Measurements from ENCODE around the gene RAPGEF3.
A peak's percentile ranks its signal among the peaks of the same experiment; 100 is the strongest.

Gene RAPGEF3

DNA sequence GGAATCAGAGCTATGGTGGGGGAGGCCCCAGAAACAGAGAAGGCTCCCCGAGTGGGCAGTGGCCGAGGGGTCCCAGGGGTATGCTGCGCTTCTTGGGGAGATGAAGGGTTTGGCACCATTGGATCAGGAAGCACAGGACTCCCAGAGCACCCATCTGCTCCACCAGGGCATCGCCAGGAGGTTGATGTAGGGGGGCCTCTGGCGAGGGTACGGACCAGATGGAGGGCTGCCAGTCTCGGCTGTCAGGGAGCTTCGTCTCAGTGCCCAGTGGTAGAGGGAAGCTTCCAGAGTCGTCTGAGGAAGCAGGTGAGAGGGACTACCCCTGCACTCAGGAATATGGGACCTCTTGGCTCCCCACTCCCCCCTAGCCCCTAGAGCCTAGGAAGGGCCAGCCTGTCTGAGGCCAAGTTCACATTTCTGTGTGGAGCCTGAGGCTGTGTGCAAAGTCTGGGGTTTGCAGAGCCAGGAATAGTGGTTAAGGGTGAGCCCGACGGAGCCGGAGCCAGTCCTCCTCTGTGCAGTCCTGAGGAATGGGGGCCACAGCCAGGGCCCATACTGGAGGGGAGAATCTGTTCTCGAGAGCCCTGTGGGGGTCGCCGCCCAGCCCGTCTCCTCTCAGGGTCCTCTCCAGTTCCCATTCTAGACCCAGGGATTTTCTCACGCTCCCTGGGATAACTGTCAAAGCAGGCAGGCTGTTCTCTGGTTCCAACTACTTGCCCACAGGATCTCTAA lies 24.5 kb upstream of the RAPGEF3 start:
- H3K4me3 ChIP-seq (ENCODE audit: low read length in 2 of 2), result no peak overlapping the region
- H3K27me3 ChIP-seq (ENCODE audit: control insufficient read depth in 1 of 2, insufficient read depth in 2 of 2, low read length in 2 of 2), result no peaks in the 10 kb centered on the region
- H3K27ac ChIP-seq (ENCODE audit: low read length), result peak overlapping the region; percentile 24
- H3K9ac ChIP-seq (ENCODE audit: low read length in 2 of 2), result peak overlapping the region in 1 of 2 donors; percentile 13
- peaks cover 40 to 57% of the 10 kb centered on the region in 2 donors for H3K36me3 ChIP-seq (ENCODE audit: control insufficient read depth in 2 of 2, insufficient read depth in 2 of 2, low read length in 2 of 2)
- no peaks in the 10 kb centered on the region for H3K9me3 ChIP-seq (ENCODE audit: control insufficient read depth in 2 of 2, low read length in 2 of 2)
- peaks cover 30% of the 10 kb centered on the region for H3K4me1 ChIP-seq (ENCODE audit: control insufficient read depth, insufficient read depth, low read length)

DNA sequence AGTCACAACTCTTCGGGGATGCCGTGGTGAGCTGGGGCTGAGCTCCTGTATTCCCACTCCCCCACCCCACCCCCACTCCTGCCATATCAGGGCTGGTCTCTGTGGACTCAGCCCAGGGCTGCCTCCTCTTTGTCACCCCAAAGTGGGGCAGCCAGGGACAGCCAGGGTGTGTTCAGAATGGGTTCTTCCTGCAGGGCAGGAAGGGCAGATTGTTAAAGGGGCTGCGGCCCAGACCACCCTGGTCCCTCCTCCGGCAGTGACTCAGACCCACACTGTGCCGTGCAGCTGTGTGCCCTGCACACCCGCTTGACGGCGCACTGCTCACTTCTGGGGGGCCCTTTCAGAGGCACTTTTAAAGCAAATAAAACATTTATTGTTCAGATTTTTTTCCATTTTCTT lies 23.7 kb upstream of the RAPGEF3 start:
- H3K4me1 ChIP-seq (ENCODE audit: control insufficient read depth, insufficient read depth, low read length), result peaks cover 38% of the 10 kb centered on the region
- no peaks in the 10 kb centered on the region for H3K27me3 ChIP-seq (ENCODE audit: control insufficient read depth in 1 of 2, insufficient read depth in 2 of 2, low read length in 2 of 2)
- no peak overlapping the region for H3K9ac ChIP-seq (ENCODE audit: low read length in 2 of 2)
- H3K27ac ChIP-seq (ENCODE audit: low read length), result peak overlapping the region; percentile 24
- H3K36me3 ChIP-seq (ENCODE audit: control insufficient read depth in 2 of 2, insufficient read depth in 2 of 2, low read length in 2 of 2), result peaks cover 32 to 49% of the 10 kb centered on the region in 2 donors
- H3K9me3 ChIP-seq (ENCODE audit: control insufficient read depth in 2 of 2, low read length in 2 of 2), result no peaks in the 10 kb centered on the region
- H3K4me3 ChIP-seq (ENCODE audit: low read length in 2 of 2), result no peak overlapping the region

DNA sequence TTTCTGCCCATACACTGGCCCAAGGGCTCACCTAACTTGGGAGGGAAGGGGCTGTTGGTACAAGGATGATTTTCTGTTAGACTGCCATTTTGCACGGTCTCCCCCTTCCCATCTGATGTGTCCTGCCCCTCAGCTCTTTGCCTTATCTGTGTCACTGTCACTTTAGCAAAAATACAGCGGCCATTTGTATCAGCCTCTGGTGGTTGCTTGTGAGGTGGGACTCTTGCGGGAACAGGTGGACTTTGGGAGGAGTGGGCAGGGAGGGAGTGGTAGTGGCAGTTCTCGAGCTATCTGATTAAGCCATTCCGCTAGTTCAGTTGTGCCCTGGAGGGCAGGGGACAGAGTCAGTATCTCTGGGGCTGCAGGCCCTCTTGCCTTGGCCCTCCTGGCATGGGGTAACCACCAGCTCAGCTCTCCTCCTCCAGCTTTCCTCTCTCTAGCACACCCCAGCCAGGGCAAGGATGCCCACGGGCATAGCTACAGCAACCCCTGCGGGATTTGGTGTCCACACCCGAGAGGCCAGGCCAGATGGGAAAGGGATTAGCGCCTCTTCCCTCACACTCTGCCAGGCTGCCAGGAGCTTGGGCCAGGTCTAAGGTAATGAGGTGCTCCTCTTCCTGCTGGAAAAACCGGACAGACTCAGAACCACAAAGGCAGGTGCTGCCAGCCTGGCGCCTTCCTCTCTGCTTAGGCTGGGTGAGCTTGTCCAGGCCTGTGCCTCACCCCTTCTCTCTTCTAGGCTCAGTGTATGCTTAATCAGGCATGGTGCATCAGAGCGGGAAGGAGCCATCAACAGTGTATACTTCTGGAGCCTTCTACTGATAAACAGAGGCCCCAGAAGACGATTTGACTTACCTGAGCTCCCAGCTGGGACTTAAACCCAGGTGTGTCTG lies 23.0 kb upstream of the RAPGEF3 start:
- Histone ChIP-seq H3K27me3 (ENCODE audit: control insufficient read depth in 1 of 2, insufficient read depth in 2 of 2, low read length in 2 of 2) (no peaks in the 10 kb centered on the region), H3K9me3 (ENCODE audit: control insufficient read depth in 2 of 2, low read length in 2 of 2) (no peaks in the 10 kb centered on the region), H3K4me1 (ENCODE audit: control insufficient read depth, insufficient read depth, low read length) (peaks cover 42% of the 10 kb centered on the region), H3K4me3 (ENCODE audit: low read length in 2 of 2) (no peak overlapping the region), H3K27ac (ENCODE audit: low read length) (peak overlapping the region; percentile 24), H3K36me3 (ENCODE audit: control insufficient read depth in 2 of 2, insufficient read depth in 2 of 2, low read length in 2 of 2) (peaks cover 26 to 42% of the 10 kb centered on the region in 2 donors), H3K9ac (ENCODE audit: low read length in 2 of 2) (no peak overlapping the region)

DNA sequence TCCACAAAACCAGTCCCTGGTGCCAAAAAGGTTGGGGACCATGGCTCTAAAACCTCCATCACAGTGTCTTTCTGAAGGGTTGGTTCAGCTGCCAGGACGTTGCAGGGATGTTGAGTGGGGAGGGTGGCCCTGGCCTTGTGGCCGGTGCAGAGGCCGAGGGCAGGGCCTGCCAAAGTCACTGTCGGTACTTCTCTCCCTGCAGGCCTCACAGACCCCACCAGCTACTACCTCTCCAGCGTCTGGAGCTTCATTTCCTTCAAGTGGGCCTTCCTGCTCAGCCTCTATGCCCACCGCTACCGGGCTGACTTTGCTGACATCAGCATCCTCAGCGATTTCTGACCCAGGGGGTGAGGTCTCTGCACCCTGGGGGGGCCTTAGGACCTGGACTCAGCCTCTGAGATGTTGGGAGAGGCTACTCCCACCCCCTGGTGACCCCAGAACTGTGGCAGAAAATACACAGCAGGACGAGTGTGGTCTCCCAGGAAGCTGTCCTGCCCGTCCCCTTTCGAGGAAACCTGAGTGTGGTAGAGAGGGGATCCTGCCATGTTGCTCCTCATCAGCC lies 21.3 kb upstream of the RAPGEF3 start:
- Histone ChIP-seq H3K4me3 (ENCODE audit: low read length in 2 of 2) (no peak overlapping the region), H3K27ac (ENCODE audit: low read length) (peak overlapping the region; percentile 31), H3K9ac (ENCODE audit: low read length in 2 of 2) (no peak overlapping the region), H3K36me3 (ENCODE audit: control insufficient read depth in 2 of 2, insufficient read depth in 2 of 2, low read length in 2 of 2) (peaks cover 11 to 27% of the 10 kb centered on the region in 2 donors), H3K9me3 (ENCODE audit: control insufficient read depth in 2 of 2, low read length in 2 of 2) (no peaks in the 10 kb centered on the region), H3K4me1 (ENCODE audit: control insufficient read depth, insufficient read depth, low read length) (peaks cover 52% of the 10 kb centered on the region), H3K27me3 (ENCODE audit: control insufficient read depth in 1 of 2, insufficient read depth in 2 of 2, low read length in 2 of 2) (no peaks in the 10 kb centered on the region)

DNA sequence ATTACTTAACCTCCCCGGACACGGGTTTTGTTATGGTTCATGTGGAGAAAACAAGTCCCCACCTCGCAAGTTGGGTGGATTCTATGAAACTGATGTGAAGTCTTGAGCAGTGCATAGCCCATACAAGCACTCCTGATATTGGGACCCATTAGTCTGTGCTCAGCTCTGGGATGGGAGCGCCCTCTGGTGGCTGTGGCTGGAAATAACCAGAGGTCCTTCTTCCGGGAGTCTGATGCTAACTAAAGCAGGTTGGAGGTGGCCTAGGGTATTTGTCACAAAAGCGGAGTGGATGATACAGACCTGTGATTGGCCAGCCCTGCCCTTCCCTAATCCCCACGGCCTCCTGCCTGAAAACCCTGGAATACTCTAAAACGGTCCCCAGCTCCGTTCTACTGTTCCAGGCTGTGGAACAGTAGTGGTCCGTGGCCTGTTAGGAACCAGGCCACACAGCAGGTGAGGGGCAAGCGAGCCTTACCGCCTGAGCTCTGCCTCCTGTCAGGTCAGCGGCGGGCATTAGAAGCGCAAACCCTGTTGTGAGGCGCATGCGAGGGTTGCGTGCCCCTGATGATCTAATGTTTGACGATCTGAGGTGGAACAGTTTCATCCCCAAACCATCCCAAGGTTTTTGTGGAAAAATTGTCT lies 20.7 kb upstream of the RAPGEF3 start:
- Histone ChIP-seq H3K27ac (ENCODE audit: low read length) (peak overlapping the region; percentile 31), H3K9ac (ENCODE audit: low read length in 2 of 2) (no peak overlapping the region), H3K27me3 (ENCODE audit: control insufficient read depth in 1 of 2, insufficient read depth in 2 of 2, low read length in 2 of 2) (no peaks in the 10 kb centered on the region), H3K4me1 (ENCODE audit: control insufficient read depth, insufficient read depth, low read length) (peaks cover 58% of the 10 kb centered on the region), H3K36me3 (ENCODE audit: control insufficient read depth in 2 of 2, insufficient read depth in 2 of 2, low read length in 2 of 2) (peaks cover 6 to 21% of the 10 kb centered on the region in 2 donors), H3K4me3 (ENCODE audit: low read length in 2 of 2) (no peak overlapping the region), H3K9me3 (ENCODE audit: control insufficient read depth in 2 of 2, low read length in 2 of 2) (no peaks in the 10 kb centered on the region)

DNA sequence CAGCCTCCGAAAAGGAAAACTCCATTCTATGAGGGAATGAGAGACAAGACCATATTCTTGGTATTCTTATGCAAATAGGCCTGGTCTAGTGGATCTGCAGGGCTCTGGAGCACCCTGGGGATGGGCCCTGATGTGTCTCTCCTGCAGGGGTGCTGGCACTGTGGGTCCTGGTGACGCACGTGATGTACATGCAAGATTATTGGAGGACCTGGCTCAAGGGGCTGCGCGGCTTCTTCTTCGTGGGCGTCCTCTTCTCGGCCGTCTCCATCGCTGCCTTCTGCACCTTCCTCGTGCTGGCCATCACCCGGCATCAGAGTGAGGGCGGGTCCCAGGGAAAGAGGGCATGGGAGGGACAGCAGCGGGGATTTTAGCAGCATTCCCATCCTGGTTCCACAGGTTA lies 20.2 kb upstream of the RAPGEF3 start:
- no peaks in the 10 kb centered on the region for H3K9me3 ChIP-seq (ENCODE audit: control insufficient read depth in 2 of 2, low read length in 2 of 2)
- no peak overlapping the region for H3K4me3 ChIP-seq (ENCODE audit: low read length in 2 of 2)
- H3K27me3 ChIP-seq (ENCODE audit: control insufficient read depth in 1 of 2, insufficient read depth in 2 of 2, low read length in 2 of 2), result no peaks in the 10 kb centered on the region
- peaks cover 3 to 15% of the 10 kb centered on the region in 2 donors for H3K36me3 ChIP-seq (ENCODE audit: control insufficient read depth in 2 of 2, insufficient read depth in 2 of 2, low read length in 2 of 2)
- no peak overlapping the region for H3K9ac ChIP-seq (ENCODE audit: low read length in 2 of 2)
- no peak overlapping the region for H3K27ac ChIP-seq (ENCODE audit: low read length)
- H3K4me1 ChIP-seq (ENCODE audit: control insufficient read depth, insufficient read depth, low read length), result peaks cover 63% of the 10 kb centered on the region

DNA sequence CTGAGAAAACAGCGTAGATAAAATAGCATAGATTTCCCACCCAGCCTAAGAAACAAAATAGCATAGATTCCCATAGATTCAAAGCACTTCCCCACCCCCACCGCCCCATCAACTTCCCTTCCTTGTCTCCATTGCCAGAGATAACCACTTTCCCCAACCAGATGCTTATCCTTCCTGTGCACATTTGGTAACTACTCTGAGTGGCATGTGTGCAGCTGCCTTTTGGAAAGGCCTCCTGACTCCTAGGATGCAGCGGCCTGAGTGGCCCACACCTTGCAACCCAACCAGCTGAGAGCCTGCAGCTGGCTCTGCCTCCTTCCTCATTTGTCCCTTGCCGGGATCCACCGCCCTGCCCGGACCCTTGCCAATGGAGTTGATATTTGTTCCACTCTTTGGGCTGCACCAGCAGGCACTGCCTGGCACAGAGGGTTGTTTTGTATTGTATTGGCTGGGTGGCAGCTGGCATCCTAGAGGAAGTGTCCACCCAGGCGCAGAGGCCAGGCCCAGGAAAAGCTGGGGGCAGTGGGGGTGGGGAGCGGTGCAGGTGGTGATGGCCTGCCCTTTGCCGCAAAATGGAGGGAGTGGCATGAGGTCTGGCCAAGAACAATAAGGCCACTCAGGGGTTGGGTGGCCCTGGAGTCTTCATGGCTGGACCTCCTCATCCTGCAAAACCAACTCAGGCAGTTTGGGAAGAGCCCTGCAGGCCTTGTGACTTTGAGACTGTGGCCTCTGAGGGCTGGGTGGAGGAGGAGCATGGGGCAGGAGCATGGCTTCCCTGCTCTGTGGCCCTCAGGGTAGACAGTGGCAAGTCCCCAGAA lies 19.3 kb upstream of the RAPGEF3 start:
- Histone ChIP-seq H3K36me3 (ENCODE audit: control insufficient read depth in 2 of 2, insufficient read depth in 2 of 2, low read length in 2 of 2) (peaks cover 0 to 10% of the 10 kb centered on the region in 2 donors), H3K4me3 (ENCODE audit: low read length in 2 of 2) (peak overlapping the region in 1 of 2 donors; percentile 3), H3K9ac (ENCODE audit: low read length in 2 of 2) (no peak overlapping the region), H3K27ac (ENCODE audit: low read length) (peak overlapping the region; percentile 49), H3K4me1 (ENCODE audit: control insufficient read depth, insufficient read depth, low read length) (peaks cover 63% of the 10 kb centered on the region), H3K9me3 (ENCODE audit: control insufficient read depth in 2 of 2, low read length in 2 of 2) (no peaks in the 10 kb centered on the region), H3K27me3 (ENCODE audit: control insufficient read depth in 1 of 2, insufficient read depth in 2 of 2, low read length in 2 of 2) (no peaks in the 10 kb centered on the region)

DNA sequence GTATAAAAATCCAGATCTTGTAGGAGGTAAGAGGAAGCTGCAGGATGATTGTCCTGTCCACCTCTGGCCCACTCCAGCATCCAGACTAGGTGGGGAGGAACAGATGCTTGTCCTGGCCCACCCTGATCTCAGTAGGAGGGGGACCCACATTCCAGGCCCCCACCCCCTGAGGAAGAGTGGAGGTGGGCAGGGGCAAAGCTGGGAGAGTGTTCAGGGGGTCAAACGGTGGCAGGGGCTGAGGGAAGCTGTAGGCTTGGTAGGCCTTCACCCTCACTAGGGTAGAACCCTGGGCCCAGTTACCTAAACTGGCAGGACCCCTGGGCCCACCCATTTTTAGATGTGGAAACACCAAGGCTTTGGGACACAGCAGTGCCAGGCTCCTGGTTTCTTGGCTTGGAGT lies 18.5 kb upstream of the RAPGEF3 start:
- H3K4me1 ChIP-seq (ENCODE audit: control insufficient read depth, insufficient read depth, low read length), result peaks cover 61% of the 10 kb centered on the region
- no peaks in the 10 kb centered on the region for H3K9me3 ChIP-seq (ENCODE audit: control insufficient read depth in 2 of 2, low read length in 2 of 2)
- no peak overlapping the region for H3K4me3 ChIP-seq (ENCODE audit: low read length in 2 of 2)
- H3K27ac ChIP-seq (ENCODE audit: low read length), result peak overlapping the region; percentile 49
- no peaks in the 10 kb centered on the region for H3K27me3 ChIP-seq (ENCODE audit: control insufficient read depth in 1 of 2, insufficient read depth in 2 of 2, low read length in 2 of 2)
- peak overlapping the region in 1 of 2 donors; percentile 46 for H3K9ac ChIP-seq (ENCODE audit: low read length in 2 of 2)
- H3K36me3 ChIP-seq (ENCODE audit: control insufficient read depth in 2 of 2, insufficient read depth in 2 of 2, low read length in 2 of 2), result peaks cover 0 to 8% of the 10 kb centered on the region in 2 donors

DNA sequence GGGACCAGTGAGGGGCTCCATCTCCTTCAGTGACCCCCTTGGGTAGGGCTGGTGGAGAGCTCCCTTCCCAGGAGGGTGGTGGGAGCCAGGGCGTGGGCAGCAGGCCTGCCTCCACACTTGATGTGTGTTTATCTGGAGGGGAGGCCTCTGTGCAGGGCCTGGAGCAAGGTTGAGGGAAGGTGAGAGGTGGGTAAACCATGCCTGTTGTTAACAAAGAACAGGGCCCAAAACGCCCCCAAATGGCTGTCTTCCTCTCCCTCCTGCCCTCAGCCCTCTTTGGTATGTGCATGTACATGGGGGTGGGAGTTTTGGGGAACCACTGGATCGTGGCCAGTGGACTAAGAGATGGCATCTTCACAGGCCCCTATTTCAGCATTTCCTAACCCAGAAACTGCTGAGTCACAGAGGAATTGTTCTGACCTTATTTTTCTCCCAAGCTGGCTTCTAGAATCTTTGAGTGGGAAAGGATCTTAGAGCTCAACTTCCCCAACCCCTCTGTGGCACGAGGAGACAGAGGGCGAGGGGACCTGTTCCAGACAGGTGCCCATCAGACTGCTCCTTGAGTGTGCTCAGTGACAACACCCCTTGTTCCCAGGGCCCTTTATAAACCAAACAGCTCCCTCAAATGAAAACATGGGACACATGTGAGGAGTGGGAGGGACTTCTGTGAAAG lies 17.9 kb upstream of the RAPGEF3 start:
- no peak overlapping the region for H3K4me3 ChIP-seq (ENCODE audit: low read length in 2 of 2)
- peaks cover 61% of the 10 kb centered on the region for H3K4me1 ChIP-seq (ENCODE audit: control insufficient read depth, insufficient read depth, low read length)
- peak overlapping the region in 1 of 2 donors; percentile 46 for H3K9ac ChIP-seq (ENCODE audit: low read length in 2 of 2)
- H3K9me3 ChIP-seq (ENCODE audit: control insufficient read depth in 2 of 2, low read length in 2 of 2), result no peaks in the 10 kb centered on the region
- H3K36me3 ChIP-seq (ENCODE audit: control insufficient read depth in 2 of 2, insufficient read depth in 2 of 2, low read length in 2 of 2), result peaks cover 0 to 4% of the 10 kb centered on the region in 2 donors
- peak overlapping the region; percentile 49 for H3K27ac ChIP-seq (ENCODE audit: low read length)
- H3K27me3 ChIP-seq (ENCODE audit: control insufficient read depth in 1 of 2, insufficient read depth in 2 of 2, low read length in 2 of 2), result no peaks in the 10 kb centered on the region
